Measurements from ENCODE around the gene ESYT2.

- TF ChIP-seq CTCF (conservative IDR thresholded peaks at IDR 0.05 in 1 of 2, IDR thresholded peaks at IDR 0.05 in 1 of 2; ENCODE audit: extremely low read depth in 1 of 2, insufficient read depth in 1 of 2, low read depth in 1 of 2, low read length in 2 of 2) (no peak), EZH2 (IDR thresholded peaks at IDR 0.05; ENCODE audit: borderline replicate concordance, low read length) (no peak)
Observed at GRCh38 chr7:158777793-158778192, 51.5 kb downstream of the ESYT2 start.

Measured in mammary epithelial cell (primary cell).